RWPE2 (cell line): ENCODE measurements around the gene ERGIC1.

ENCODE experiments used
- ATAC-seq: fragments of 200-7000 bp; cut with Tn5 transposase; 3 replicates; pipeline ENCODE4 v1.9.1; 2021; ENCODE audit warnings: low read depth
- DNase-seq: peaks from one replicate; pipeline ENCODE4 v3.0.0-alpha.2; 2020; ENCODE audit warnings: low spot score
- H3K27ac ChIP-seq: fragments of 450-650 bp; 2 replicates; pipeline ENCODE4 v1.5.1; 2017; ENCODE audit warnings: mild to moderate bottlenecking; ENCODE audit not compliant: poor library complexity, severe bottlenecking
- H3K27me3 ChIP-seq: fragments of 250-450 bp; sonication (Bioruptor Pico); 2 replicates; pipeline ENCODE4 v1.5.1; 2021; ENCODE audit warnings: mild to moderate bottlenecking, moderate library complexity; ENCODE audit not compliant: insufficient read depth, poor library complexity, severe bottlenecking
- H3K36me3 ChIP-seq: fragments of 250-450 bp; sonication (Bioruptor Pico); 2 replicates; pipeline ENCODE4 v1.5.1; 2020; ENCODE audit warnings: low read depth, mild to moderate bottlenecking, moderate library complexity
- H3K4me1 ChIP-seq: fragments of 250-450 bp; sonication (Bioruptor Pico); 2 replicates; pipeline ENCODE4 v1.5.1; 2021; ENCODE audit warnings: mild to moderate bottlenecking, moderate library complexity; ENCODE audit not compliant: insufficient read depth, poor library complexity, severe bottlenecking
- H3K4me3 ChIP-seq: fragments of 250-450 bp; sonication (Bioruptor Pico); 2 replicates; pipeline ENCODE4 v1.5.1; 2021; ENCODE audit warnings: mild to moderate bottlenecking, moderate library complexity; ENCODE audit not compliant: severe bottlenecking
- H3K9me3 ChIP-seq: fragments of 250-450 bp; sonication (Bioruptor Pico); 2 replicates; pipeline ENCODE4 v1.5.1; 2021; ENCODE audit warnings: mild to moderate bottlenecking, moderate library complexity; ENCODE audit not compliant: severe bottlenecking
- TF ChIP-seq, protein P1 (sequence below): fragments of 450-650 bp; IDR thresholded peaks from one replicate; pipeline ENCODE4 v1.5.1; 2017; ENCODE audit warnings: mild to moderate bottlenecking, moderate library complexity; ENCODE audit not compliant: poor library complexity, severe bottlenecking

The ERGIC1 gene

DNA sequence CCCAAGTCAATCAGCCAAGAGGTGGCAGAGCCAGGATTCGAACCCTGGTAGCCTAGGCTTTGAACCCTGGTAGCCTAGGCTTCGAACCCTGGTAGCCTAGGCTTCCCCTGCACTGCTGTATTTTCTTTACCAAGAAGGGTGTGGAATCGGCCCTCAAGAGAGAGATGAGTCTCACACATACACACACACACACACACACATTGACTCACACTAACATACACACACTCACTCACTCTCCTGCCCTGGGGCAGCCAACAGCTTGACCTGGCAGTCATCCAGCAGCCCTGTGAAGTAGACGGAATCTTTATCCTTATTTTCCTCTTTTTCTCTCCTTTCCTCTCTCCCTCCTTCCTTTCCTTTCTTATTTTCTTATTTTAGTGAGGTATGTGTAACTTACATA is 69.7 kb downstream of the ERGIC1 start:
- Histone ChIP-seq H3K4me3 (no peak overlapping the region), H3K9me3 (no peaks in the 10 kb centered on the region), H3K4me1 (peaks cover 64% of the 10 kb centered on the region), H3K27me3 (no peaks in the 10 kb centered on the region), H3K27ac (peak overlapping the region; percentile 100), H3K36me3 (peaks cover 33% of the 10 kb centered on the region)
- DNase-seq, result peak; percentile 96
- 0 out of 3 replicates have a peak, but pooled peaks have one; percentile 5 for ATAC-seq
- TF ChIP-seq, protein P1, sequence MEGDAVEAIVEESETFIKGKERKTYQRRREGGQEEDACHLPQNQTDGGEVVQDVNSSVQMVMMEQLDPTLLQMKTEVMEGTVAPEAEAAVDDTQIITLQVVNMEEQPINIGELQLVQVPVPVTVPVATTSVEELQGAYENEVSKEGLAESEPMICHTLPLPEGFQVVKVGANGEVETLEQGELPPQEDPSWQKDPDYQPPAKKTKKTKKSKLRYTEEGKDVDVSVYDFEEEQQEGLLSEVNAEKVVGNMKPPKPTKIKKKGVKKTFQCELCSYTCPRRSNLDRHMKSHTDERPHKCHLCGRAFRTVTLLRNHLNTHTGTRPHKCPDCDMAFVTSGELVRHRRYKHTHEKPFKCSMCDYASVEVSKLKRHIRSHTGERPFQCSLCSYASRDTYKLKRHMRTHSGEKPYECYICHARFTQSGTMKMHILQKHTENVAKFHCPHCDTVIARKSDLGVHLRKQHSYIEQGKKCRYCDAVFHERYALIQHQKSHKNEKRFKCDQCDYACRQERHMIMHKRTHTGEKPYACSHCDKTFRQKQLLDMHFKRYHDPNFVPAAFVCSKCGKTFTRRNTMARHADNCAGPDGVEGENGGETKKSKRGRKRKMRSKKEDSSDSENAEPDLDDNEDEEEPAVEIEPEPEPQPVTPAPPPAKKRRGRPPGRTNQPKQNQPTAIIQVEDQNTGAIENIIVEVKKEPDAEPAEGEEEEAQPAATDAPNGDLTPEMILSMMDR, result no peak

DNA sequence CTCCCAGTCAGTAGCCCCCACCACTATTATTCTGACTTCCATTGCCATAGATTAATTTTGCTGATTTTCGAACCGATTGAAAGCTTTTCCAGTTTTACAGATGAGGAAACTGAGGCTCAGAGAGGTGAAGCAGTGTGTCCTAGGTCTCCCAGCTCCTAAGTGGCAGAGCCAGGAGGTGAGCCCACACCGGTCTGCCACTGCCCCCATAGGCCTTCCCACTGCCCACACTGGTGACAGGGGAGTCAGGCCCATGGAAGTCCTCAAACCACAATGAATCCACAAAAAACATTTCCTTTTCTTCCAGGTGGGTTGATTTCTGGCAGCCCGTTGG is 70.2 kb downstream of the ERGIC1 start:
- Histone ChIP-seq H3K4me3 (no peak overlapping the region), H3K4me1 (peaks cover 64% of the 10 kb centered on the region), H3K27ac (peak overlapping the region; percentile 100), H3K36me3 (peaks cover 31% of the 10 kb centered on the region), H3K27me3 (no peaks in the 10 kb centered on the region), H3K9me3 (no peaks in the 10 kb centered on the region)
- TF ChIP-seq, protein P1, result no peak
- no peak for ATAC-seq
- DNase-seq, result no peak

DNA sequence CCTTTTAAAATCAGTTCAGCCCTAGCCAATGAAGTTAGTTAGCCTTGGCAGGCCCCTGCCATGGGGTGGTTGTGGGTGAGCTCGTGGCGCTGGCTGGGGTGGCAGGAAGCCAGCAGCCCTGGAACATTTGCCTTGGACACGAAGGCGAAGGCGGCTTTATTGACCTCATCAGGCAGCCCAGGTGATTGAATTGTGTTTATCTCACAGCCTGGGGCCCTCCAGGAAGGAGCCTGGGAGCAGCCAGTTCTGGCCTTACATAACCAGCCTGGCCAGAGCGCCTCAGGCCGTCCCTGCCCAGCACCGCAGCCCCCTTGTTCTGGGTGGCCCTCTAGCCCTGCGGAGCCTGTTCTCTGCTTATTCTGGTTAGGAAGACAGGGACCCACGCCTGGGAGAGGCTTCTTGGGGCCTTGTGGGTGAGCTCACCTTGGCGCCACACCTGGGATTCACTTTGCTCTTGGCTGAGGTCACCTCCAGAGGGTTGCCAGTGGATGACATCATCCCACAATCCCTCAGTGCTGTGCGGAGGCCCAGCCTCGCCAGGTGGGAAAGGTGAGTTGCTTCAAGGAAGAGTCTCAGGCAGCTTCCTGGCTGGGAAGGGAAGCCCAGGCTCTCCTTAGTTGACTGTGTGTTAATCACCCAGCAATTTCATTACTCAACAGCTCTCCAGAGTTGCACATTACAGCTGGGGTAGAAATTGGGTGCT is 70.7 kb downstream of the ERGIC1 start:
- Histone ChIP-seq H3K27me3 (no peaks in the 10 kb centered on the region), H3K9me3 (no peaks in the 10 kb centered on the region), H3K27ac (peak overlapping the region; percentile 100), H3K4me1 (peaks cover 60% of the 10 kb centered on the region), H3K36me3 (peaks cover 30% of the 10 kb centered on the region), H3K4me3 (no peak overlapping the region)
- TF ChIP-seq, protein P1, result no peak
- DNase-seq (peak; percentile 100), ATAC-seq (peak; percentile 79)

DNA sequence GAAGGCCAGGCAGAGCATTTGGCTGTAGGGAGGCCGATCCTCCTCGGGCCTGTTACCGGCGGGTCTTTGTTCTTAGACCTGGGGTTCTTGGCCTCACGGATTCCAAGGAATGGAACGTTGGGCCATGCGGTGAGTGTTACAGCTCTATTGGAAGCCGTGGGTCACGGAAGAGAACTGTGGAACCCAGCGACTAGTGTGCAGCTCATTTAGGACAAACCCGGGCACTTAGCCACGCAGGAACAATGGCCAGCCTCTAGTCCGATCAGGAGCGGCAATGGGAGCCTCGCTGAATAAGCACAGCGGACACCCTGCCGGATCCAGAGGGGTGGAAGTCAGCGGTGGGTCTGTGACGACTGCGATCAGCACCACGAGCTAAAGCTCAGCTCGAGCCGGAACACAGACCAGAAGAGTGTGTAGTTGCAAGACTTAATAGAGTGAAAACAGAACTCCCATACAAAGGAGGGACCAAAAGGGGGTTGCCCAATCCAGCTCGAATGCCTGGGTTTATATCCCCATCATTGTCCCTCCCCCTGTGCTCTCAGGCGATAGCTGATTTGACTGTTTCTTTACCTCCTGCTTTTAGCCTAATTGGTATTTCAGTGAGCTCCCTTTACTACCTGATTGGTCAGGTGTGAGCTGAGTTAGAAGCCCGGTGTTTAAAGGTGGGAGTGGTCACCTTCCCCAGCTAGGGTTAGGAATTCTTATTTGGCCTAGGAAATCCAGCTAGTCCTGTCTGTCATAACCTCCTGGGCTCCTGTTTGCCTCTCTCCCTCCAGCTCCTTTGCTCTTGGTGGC is 71.5 kb downstream of the ERGIC1 start:
- peaks cover 52% of the 10 kb centered on the region for H3K4me1 ChIP-seq

More for the DNA sequence above, 71.5 kb downstream of the ERGIC1 start:
- no peaks in the 10 kb centered on the region for H3K9me3 ChIP-seq
- no peak for DNase-seq
- no peak overlapping the region for H3K4me3 ChIP-seq
- H3K27ac ChIP-seq, result peak overlapping the region; percentile 100
- no peaks in the 10 kb centered on the region for H3K27me3 ChIP-seq
- H3K36me3 ChIP-seq, result peaks cover 34% of the 10 kb centered on the region
- TF ChIP-seq, protein P1, result no peak
- no peak for ATAC-seq
